GM12878 (cell line): Measurements from ENCODE around the gene ENOX1. TPM values are rescaled to one million over a fixed set of nuclear protein-coding genes. Genes with fewer than 3 reads are reported as not detected.

Experiments used
- ATAC-seq: fragments of 200-7000 bp; cut with Tn5 transposase; 3 replicates; pipeline ENCODE4 v1.9.1; 2020; ENCODE audit warnings: mild to moderate bottlenecking, moderate library complexity
- BruUV-seq: library from RNA; stranded (reverse); fragments of 400-500 nt; replicated peaks from 2 replicates; lab custom pipeline; 2021; lab: Mats Ljungman, UMichigan
- CTCF ChIA-PET: fragments of 300-600 bp; sonication (Branson Sonifier 250); formaldehyde crosslinking; extraction: SDS; loops from one replicate; lab custom pipeline; 2021; ENCODE audit warnings: inconsistent platforms; lab: Yijun Ruan, JAX
- POLR2A ChIA-PET: fragments of 350-600 bp; formaldehyde crosslinking; extraction: SDS; loops from one replicate; lab custom pipeline; 2021; ENCODE audit warnings: inconsistent platforms; lab: Charles Lee
- RAD21 ChIA-PET: fragments of 300-600 bp; sonication (Branson Sonifier 250); formaldehyde crosslinking; loops from one replicate; lab custom pipeline; 2023; ENCODE audit warnings: antibody characterized with exemption; ENCODE audit not compliant: unreplicated experiment; lab: Charles Lee
- SMC1A ChIA-PET: fragments of 300-600 bp; sonication (Branson Sonifier 250); formaldehyde crosslinking; loops from one replicate; lab custom pipeline; 2023; ENCODE audit not compliant: unreplicated experiment, uncharacterized antibody; lab: Charles Lee
- DNase-seq: peaks from one replicate; pipeline ENCODE4 v3.0.0-alpha.2; 2011; ENCODE audit warnings: low read depth, low spot score
- FAIRE-seq: peaks from 3 replicates; lab custom pipeline; 2011; peaks lifted over from hg19 to GRCh38; lab: Jason Lieb, UNC
- H2AFZ ChIP-seq: 2 replicates; pipeline ENCODE4 v1.6.0; 2011; ENCODE audit warnings: low read depth, low read length, control low read depth; ENCODE audit not compliant: control insufficient read depth
- H3K27ac ChIP-seq: 2 replicates; pipeline ENCODE4 v1.5.1; 2011; ENCODE audit warnings: control low read depth; ENCODE audit not compliant: control insufficient read depth, insufficient read depth
- H3K27me3 ChIP-seq, 2 experiments: replicated peaks in 1 of 2; 2 replicates each; pipeline versions ENCODE4 v1.6.0 to v1.6.1; 2011; ENCODE audit warnings: low read length in 1 of 2; ENCODE audit not compliant: control insufficient read depth in 2 of 2, insufficient read depth in 2 of 2
- H3K36me3 ChIP-seq, 2 experiments: 2 replicates each; pipeline ENCODE4 v1.5.1; 2011; ENCODE audit warnings: low read length in 1 of 2; ENCODE audit not compliant: control insufficient read depth in 2 of 2, insufficient read depth in 2 of 2
- H3K4me1 ChIP-seq: 2 replicates; pipeline ENCODE4 v1.6.1; 2011; ENCODE audit warnings: mild to moderate bottlenecking, low read length, moderate library complexity, mixed read lengths; ENCODE audit not compliant: control insufficient read depth, insufficient read depth
- H3K4me2 ChIP-seq: 2 replicates; pipeline ENCODE4 v1.6.0; 2011; ENCODE audit warnings: control low read depth; ENCODE audit not compliant: control insufficient read depth, insufficient read depth
- H3K4me3 ChIP-seq: fragments of 200-600 bp; sonication (generic); 2 replicates; pipeline ENCODE4 v1.5.1; 2016
- H3K79me2 ChIP-seq: 2 replicates; pipeline ENCODE4 v1.6.0; 2011; ENCODE audit warnings: low read length; ENCODE audit not compliant: control insufficient read depth, insufficient read depth
- H3K9ac ChIP-seq: 2 replicates; pipeline ENCODE4 v1.8.0; 2011; ENCODE audit warnings: low read length, control low read depth, mixed read lengths; ENCODE audit not compliant: control insufficient read depth, insufficient read depth
- H3K9me3 ChIP-seq: replicated peaks from 3 replicates; pipeline ENCODE4 v1.5.1; 2011; ENCODE audit warnings: mild to moderate bottlenecking, low read length; ENCODE audit not compliant: control insufficient read depth, insufficient read depth
- H4K20me1 ChIP-seq: 2 replicates; pipeline ENCODE4 v1.6.0; 2011; ENCODE audit not compliant: control insufficient read depth, insufficient read depth
- ATF2 ChIP-seq: IDR thresholded peaks from 2 replicates; pipeline ENCODE4 v1.6.1; 2012; ENCODE audit warnings: low read length, inconsistent platforms
- CBFB ChIP-seq: IDR thresholded peaks from 2 replicates; pipeline ENCODE4 v1.6.1; 2016; ENCODE audit warnings: antibody characterized with exemption, low read depth
- CHD4 ChIP-seq: fragments of 200-600 bp; sonication (generic); IDR thresholded peaks from 2 replicates; pipeline ENCODE4 v1.6.1; 2016; ENCODE audit warnings: mild to moderate bottlenecking
- E2F8 ChIP-seq: fragments of 450-650 bp; IDR thresholded peaks from 2 replicates; pipeline ENCODE4 v1.6.1; 2018; ENCODE audit warnings: mild to moderate bottlenecking, low read depth, moderate library complexity; ENCODE audit not compliant: partially characterized antibody
- MLLT1 ChIP-seq: fragments of 450-650 bp; IDR thresholded peaks from 2 replicates; pipeline ENCODE4 v1.6.1; 2016; ENCODE audit warnings: mild to moderate bottlenecking
- NFXL1 ChIP-seq: fragments of 450-650 bp; IDR thresholded peaks from 2 replicates; pipeline ENCODE4 v1.6.1; 2017; ENCODE audit warnings: antibody characterized with exemption, mild to moderate bottlenecking, borderline replicate concordance
- POLR2A ChIP-seq: IDR thresholded peaks from 2 replicates; pipeline ENCODE4 v1.6.1; 2011; ENCODE audit warnings: low read depth, mild to moderate bottlenecking, low read length
- POLR2AphosphoS5 ChIP-seq: IDR thresholded peaks from 2 replicates; pipeline ENCODE4 v1.6.1; 2011; ENCODE audit warnings: mild to moderate bottlenecking, low read length, inconsistent platforms
- POU2F2 ChIP-seq: IDR thresholded peaks from 3 replicates; pipeline ENCODE4 v1.6.1; 2011; ENCODE audit warnings: low read depth, mild to moderate bottlenecking, low read length, borderline replicate concordance
- RUNX3 ChIP-seq: IDR thresholded peaks from 2 replicates; pipeline ENCODE4 v1.6.1; 2012; ENCODE audit warnings: low read length, inconsistent platforms
- SIN3A ChIP-seq: IDR thresholded peaks from 2 replicates; pipeline ENCODE4 v1.6.1; 2012; ENCODE audit warnings: low read depth, low read length, improper control_type of control experiment
- SMC3 ChIP-seq: IDR thresholded peaks from 2 replicates; pipeline ENCODE4 v1.6.1; 2011; ENCODE audit warnings: low read length, improper control_type of control experiment, borderline replicate concordance
- SREBF2 ChIP-seq: IDR thresholded peaks from 2 replicates; pipeline ENCODE4 v1.6.1; 2012; ENCODE audit warnings: mild to moderate bottlenecking, low read length
- STAT3 ChIP-seq: IDR thresholded peaks from 2 replicates; pipeline ENCODE4 v1.6.1; 2011; ENCODE audit warnings: low read depth, low read length, improper control_type of control experiment
- TCF12 ChIP-seq: IDR thresholded peaks from 2 replicates; pipeline ENCODE4 v1.6.1; 2011; ENCODE audit warnings: low read depth, mild to moderate bottlenecking, low read length
- YBX1 ChIP-seq: fragments of 450-650 bp; IDR thresholded peaks from 2 replicates; pipeline ENCODE4 v1.6.1; 2016; ENCODE audit warnings: antibody characterized with exemption
- ZSCAN29 ChIP-seq: fragments of 450-650 bp; IDR thresholded peaks from 2 replicates; pipeline ENCODE4 v1.6.1; 2017; ENCODE audit warnings: mild to moderate bottlenecking, moderate library complexity
- in situ Hi-C: fragments of 300-500 bp; cut with MboI; formaldehyde crosslinking; loops from 9 replicates; pipeline ENCODE4 v1.14.3; 2018; ENCODE audit warnings: mixed read lengths
- intact Hi-C: fragments of 100-400 bp; cut with micrococcal nuclease; formaldehyde crosslinking; loops from one replicate; pipeline ENCODE4 v1.14.2; 2022; ENCODE audit not compliant: unreplicated experiment
- polyA plus RNA-seq, 11 experiments: library from polyadenylated mRNA; depleted of rRNA in 4 of 11; unstranded in 6 of 11; stranded (reverse) in 5 of 11; fragments of >200 nt; fragmentation: Nextera tagmentation in 4 of 11; fragmentation: Illumina TruSeq in 1 of 11; extraction: Ambion mirVana in 4 of 11; extraction: Trizol in 1 of 11; gene quantifications; 1 replicate in 1 of 11; 2 replicates in 10 of 11; pipeline versions ENCODE4 v1.2.1 to v1.2.3, GENCODE V29; 2011 to 2016; ENCODE audit warnings: inconsistent platforms in 2 of 11, missing spikeins in 2 of 11, low read depth in 1 of 11
- total RNA-seq, 4 experiments: library from RNA; depleted of rRNA in 3 of 4; stranded (reverse); fragments of >200 nt in 3 of 4; fragmentation: Illumina TruSeq in 1 of 4; extraction: Trizol in 1 of 4; gene quantifications; 2 replicates each; pipeline versions ENCODE4 v1.2.1 to v1.2.3, GENCODE V29; 2013 to 2021

The ENOX1 gene
- total and polyA plus RNA-seq, 10 of the 15 experiments (the other 5 are each of a cell fraction or from before 2014, with no cell fraction given), result 0.11 to 0.26 (median 0.15) TPM

- H3K4me1 ChIP-seq, result no peaks in the 10 kb centered on the region
- ATAC-seq (no peak), DNase-seq (no peak), FAIRE-seq (no peak)
- no peaks in the 10 kb centered on the region; a peak in 1 of 4 replicates for H3K27me3 ChIP-seq
- CTCF ChIA-PET, result no interaction called here
- no peak overlapping the region for H3K9ac ChIP-seq
- H3K4me3 ChIP-seq, result no peak overlapping the region
- H3K79me2 ChIP-seq, result no peaks in the 10 kb centered on the region
- SMC1A ChIA-PET, result interaction anchor here (1.3 kb wide), 1 partner anchor 11 kb away, joined by 3 read pairs; no protein-coding TSS in a partner anchor
- no peak overlapping the region for H3K27ac ChIP-seq
- BruUV-seq, result no TSS peak
- no peak overlapping the region for H2AFZ ChIP-seq
- H3K4me2 ChIP-seq, result no peak overlapping the region
- H3K36me3 ChIP-seq, result no peaks in the 10 kb centered on the region
- H3K9me3 ChIP-seq, result no peaks in the 10 kb centered on the region
- no peaks in the 10 kb centered on the region for H4K20me1 ChIP-seq
- no peak for TF ChIP-seq CHD4
- no peak for TF ChIP-seq TCF12
- TF ChIP-seq POLR2AphosphoS5, result no peak
- TF ChIP-seq YBX1, result no peak
- no peak for TF ChIP-seq POLR2A
- TF ChIP-seq ZSCAN29, result no peak
- no peak for TF ChIP-seq SREBF2
- no peak for TF ChIP-seq RUNX3
- TF ChIP-seq E2F8, result no peak
- TF ChIP-seq NFXL1, result no peak
- no peak for TF ChIP-seq SIN3A
- TF ChIP-seq POU2F2, result no peak
- no peak for TF ChIP-seq STAT3
- no peak for TF ChIP-seq CBFB
- no peak for TF ChIP-seq SMC3
- no peak for TF ChIP-seq ATF2
- no peak for TF ChIP-seq MLLT1
- in situ Hi-C loops (no loop called here), intact Hi-C loops (no loop called here)
- RAD21 ChIA-PET, result interaction anchor here (1.0 kb wide), 1 partner anchor 10 kb away, joined by 3 read pairs; no protein-coding TSS in a partner anchor
- POLR2A ChIA-PET, result no interaction called here
Measured at GRCh38 chr13:43335764-43336163, 451.0 kb downstream of the ENOX1 start.
